ENCODE data around the gene P2RY12. TPM values are rescaled to one million over a fixed set of nuclear protein-coding genes. Genes with fewer than 3 reads are reported as not detected.

Gene P2RY12
- total and polyA plus RNA-seq, 2 of the 8 experiments (the other 6 are each of a cell fraction or from before 2014, with no cell fraction given): not detected

DNA sequence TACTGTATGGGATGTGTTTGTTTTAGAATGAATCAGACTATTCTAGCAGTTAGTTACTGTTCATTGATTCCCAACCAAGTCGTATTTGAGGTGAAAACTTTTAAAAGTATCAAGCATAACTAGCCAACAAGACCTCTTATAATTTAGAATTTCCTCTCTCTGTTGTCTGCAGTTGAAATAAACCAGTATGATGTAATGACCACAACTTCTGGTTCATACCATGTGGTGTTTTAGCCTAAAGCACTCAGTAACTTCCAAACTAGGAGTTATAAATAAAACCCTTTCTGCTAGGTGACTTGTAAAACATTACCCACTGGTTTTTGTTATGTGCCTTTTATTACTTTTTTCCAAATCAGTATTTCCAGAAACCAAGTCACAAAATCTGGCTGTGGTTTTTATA lies 19.8 kb upstream of the P2RY12 start:
- no peaks in the 10 kb centered on the region for H3K79me1 ChIP-seq (ENCODE audit: low read depth, low read length)
- no peak overlapping the region for H2BK20ac ChIP-seq (ENCODE audit: low read length)
- no peak overlapping the region for H3K23ac ChIP-seq (ENCODE audit: insufficient read length)
- ChIA-PET POLR2A (ENCODE audit: partially characterized antibody) (no interaction called here), CTCF (ENCODE audit: partially characterized antibody) (interaction anchor here (1.4 kb wide), 1 partner anchor 237 kb away, joined by 4 read pairs; no protein-coding TSS in a partner anchor)
- H3K27ac ChIP-seq (ENCODE audit: low read depth, low read length): no peak overlapping the region
- H2BK12ac ChIP-seq (ENCODE audit: low read depth, low read length): no peak overlapping the region
- no peak overlapping the region for H4K91ac ChIP-seq (replicated peaks; ENCODE audit: insufficient read length, low read length)
- no peaks in the 10 kb centered on the region for H4K20me1 ChIP-seq (replicated peaks in 1 of 2; ENCODE audit: control insufficient read depth in 1 of 2, insufficient read depth in 2 of 2, low read length in 2 of 2)
- H3K4me3 ChIP-seq (ENCODE audit: extremely low read depth in 1 of 4, insufficient read depth in 2 of 4, low read depth in 3 of 4, low read length in 4 of 4): no peak overlapping the region
- H4K8ac ChIP-seq (ENCODE audit: extremely low read depth, insufficient read depth, low read length): no peak overlapping the region
- H3K4me1 ChIP-seq (replicated peaks in 1 of 4; ENCODE audit: control insufficient read depth in 3 of 4, insufficient read depth in 4 of 4, low read length in 3 of 4): peaks cover 0 to 3% (median under 1%) of the 10 kb centered on the region in 4 experiments; a peak in 2 of 7 replicates
- no peak overlapping the region for H2BK120ac ChIP-seq (replicated peaks; ENCODE audit: low read depth, low read length)
- H2AFZ ChIP-seq (ENCODE audit: low read length): no peak overlapping the region
- WGBS, 2 experiments (ENCODE audit: extremely low coverage in 1 of 2, insufficient coverage in 1 of 2, insufficient read length in 1 of 2, insufficient replicate concordance in 2 of 2, low coverage in 1 of 2, low lambda C conversion rate in 2 of 2, missing lambda C conversion rate in 1 of 2): 100% methylated on average over 1 of the region's 1 CpG; no CpG with 5 or more reads in 1 of the 2 experiments
- no peak overlapping the region for H3K18ac ChIP-seq (ENCODE audit: extremely low read depth, low read length)
- no peaks in the 10 kb centered on the region for H3K36me3 ChIP-seq (ENCODE audit: control insufficient read depth in 2 of 4, insufficient read depth in 4 of 4, low read length in 3 of 4)
- FAIRE-seq (no peak), DNase-seq (ENCODE audit: low read depth in 1 of 2, low spot score in 2 of 2) (no peak)
- no peaks in the 10 kb centered on the region for H3K27me3 ChIP-seq (replicated peaks in 1 of 4; ENCODE audit: control insufficient read depth in 3 of 4, extremely low read depth in 1 of 4, insufficient read depth in 3 of 4, low read length in 3 of 4)
- no peak overlapping the region for H3K56ac ChIP-seq (replicated peaks; ENCODE audit: insufficient read length, low read depth, low read length)
- no peak overlapping the region for H2BK5ac ChIP-seq (ENCODE audit: low read depth, low read length)
- H4K5ac ChIP-seq (ENCODE audit: insufficient read length, low read depth, low read length): no peak overlapping the region
- no peak overlapping the region for H3K4ac ChIP-seq (replicated peaks; ENCODE audit: insufficient read length, low read depth, low read length)
- no peaks in the 10 kb centered on the region for H3K9me3 ChIP-seq (ENCODE audit: insufficient read depth in 2 of 2, low read depth in 1 of 2, low read length in 1 of 2)
- H3K23me2 ChIP-seq (ENCODE audit: low read depth, low read length): no peaks in the 10 kb centered on the region
- H2AK5ac ChIP-seq (ENCODE audit: low read depth, low read length): no peak overlapping the region
- H3K14ac ChIP-seq (ENCODE audit: insufficient read length): no peak overlapping the region
- no peak overlapping the region for H3K4me2 ChIP-seq (ENCODE audit: insufficient read depth in 1 of 2, low read depth in 2 of 2, low read length in 2 of 2)
- TF ChIP-seq SIN3A (conservative IDR thresholded peaks at IDR 0.05 in 1 of 2, IDR thresholded peaks at IDR 0.05 in 1 of 2; ENCODE audit: low read depth in 1 of 2, low read length in 2 of 2): no peak
- no peak for TF ChIP-seq RXRA (IDR thresholded peaks at IDR 0.05; ENCODE audit: insufficient read depth, low read depth, low read length)
- TF ChIP-seq CREB1 (IDR thresholded peaks at IDR 0.05): no peak
- no peaks in the 10 kb centered on the region for H3K79me2 ChIP-seq (ENCODE audit: control insufficient read depth in 1 of 2, insufficient read depth in 2 of 2, low read length in 2 of 2)
- H2BK15ac ChIP-seq (ENCODE audit: low read length): no peak overlapping the region
- H3K9ac ChIP-seq (replicated peaks in 1 of 4; ENCODE audit: extremely low read depth in 1 of 4, low read depth in 3 of 4, low read length in 3 of 4): no peak overlapping the region

Measured in H1 (cell line).